Stimulated activated CD4-positive, alpha-beta T cell treated with anti-CD3 and anti-CD28 coated beads, Interleukin-4, amount 100 ng/mL, for 4 hours (primary cell): ENCODE results near the gene NSD1.
"Not testable (repeated sequence)": the region's sequence is repeated elsewhere in the genome, so short reads cannot be mapped to it uniquely, and the experiment has no call there.

Experiments used
- DNase-seq, 2 experiments: peaks; one replicate each; pipeline ENCODE4 v3.0.0-alpha.2; 2020

Gene NSD1

GRCh38 chr5:177131019-177131320 lies 2.6 kb upstream of the NSD1 start:
- DNase-seq: no peak

DNA sequence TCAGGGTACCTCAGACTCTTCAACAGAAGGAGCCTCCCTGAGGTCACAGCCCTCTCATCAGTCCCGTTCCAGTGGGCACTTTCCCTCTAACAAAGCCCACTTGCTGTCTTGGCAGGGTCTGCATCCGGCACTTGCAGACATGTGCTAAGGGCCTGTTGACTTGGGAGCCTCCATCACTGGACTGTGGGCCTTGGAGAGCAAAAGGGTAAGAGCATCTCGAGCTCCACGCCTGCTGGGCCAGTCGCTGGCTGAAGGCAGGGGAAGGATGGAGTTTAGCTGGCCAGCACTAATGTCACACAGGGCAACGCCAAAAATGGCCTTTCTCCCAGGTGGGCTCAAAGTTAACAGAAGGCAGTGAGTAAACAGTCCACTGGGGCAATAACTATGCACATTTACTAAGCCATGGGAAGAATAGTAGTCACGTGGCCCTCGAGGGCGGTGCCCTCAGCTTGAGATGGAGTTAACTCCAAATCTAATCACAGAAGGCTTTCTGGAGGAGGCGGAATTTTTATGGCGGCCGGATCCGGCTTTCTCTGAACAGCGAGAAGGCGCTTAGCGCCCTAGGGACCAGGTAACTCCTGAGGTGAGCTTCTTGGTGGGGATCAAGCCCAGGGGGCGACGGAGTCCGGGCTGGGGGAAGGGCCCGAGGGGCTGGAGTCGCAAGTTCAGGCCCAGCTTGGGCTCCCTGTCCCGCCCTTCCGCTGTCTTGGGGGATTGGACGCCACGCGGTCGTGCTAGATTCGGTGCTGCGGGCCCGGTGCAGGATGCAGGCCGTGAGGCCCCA lies 2.0 kb upstream of the NSD1 start:
- no peak for DNase-seq

DNA sequence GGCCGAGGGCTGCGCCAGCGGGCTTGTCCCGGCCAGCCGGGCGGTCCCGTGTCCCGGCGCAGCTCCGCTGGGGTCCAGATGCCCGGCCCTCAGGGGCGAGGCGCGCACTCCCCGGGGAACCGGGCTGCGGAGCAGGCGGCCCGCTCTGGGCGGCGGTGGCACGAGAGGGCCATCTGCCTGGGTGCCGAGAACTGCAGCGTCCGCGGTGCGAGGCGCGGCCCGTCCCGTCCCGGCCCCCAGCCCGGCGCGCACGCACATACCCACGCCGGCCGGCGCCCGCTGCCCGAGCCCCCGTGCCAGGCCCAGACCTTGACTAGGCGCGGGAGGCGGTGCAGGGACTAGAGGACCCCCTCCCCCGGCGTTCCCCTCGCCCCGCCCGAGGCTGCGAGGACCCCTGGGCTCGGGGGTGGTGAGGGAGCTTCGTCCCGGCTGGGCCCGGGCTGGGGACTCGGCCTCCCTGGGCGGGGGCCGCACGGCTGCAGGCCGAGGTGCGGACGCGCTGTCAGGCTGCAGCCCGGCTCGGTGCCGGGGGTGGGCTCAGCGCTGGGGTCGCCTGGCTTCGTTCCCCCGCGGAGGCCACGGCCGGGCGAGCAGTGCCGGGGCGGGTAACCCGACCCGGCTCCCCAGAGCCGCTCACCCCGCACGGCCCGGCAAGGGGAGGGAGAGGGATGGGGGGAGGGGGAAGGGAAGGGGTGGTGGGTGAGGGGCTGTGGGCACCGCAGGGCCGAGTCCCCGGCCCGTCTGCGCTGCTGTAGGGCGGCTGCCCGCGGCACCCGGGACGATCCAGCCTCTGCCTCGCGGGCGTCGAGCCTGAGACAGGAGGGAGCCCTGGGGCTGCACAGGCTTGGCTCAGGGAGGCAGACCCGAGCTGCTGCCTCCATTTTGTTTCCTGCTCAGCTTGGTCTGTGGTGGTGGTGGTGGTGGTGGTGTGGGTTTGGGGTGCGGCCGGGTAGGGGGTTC lies 1.2 kb upstream of the NSD1 start:
- peak in 1 of 2 experiments; percentile 30 for DNase-seq

GRCh38 chr5:177133853-177134696 lies 502 bp downstream of the NSD1 start:
- DNase-seq: peak; percentile 29 to 43

DNA sequence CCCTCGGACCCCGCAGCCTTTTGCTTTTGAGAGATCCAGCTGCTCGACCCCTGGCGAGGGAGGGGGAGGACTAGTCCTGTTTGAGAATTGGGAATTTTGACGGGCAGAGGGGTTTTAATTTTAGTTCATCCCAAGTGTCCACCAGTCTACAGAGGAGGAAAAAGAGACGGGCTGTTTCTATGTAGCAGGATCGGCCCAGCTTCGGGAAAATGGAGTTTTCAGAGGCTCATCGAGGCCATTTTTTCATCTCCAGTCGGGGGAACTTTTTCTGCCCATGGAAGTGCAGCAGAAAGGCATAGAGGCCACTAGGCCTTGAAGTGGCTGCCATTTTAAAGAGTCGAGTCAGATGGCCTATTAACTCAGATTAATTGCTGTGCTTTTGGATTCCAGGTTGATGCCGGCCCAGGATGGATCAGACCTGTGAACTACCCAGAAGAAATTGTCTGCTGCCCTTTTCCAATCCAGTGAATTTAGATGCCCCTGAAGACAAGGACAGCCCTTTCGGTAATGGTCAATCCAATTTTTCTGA lies 1.2 kb downstream of the NSD1 start:
- DNase-seq: no peak

- DNase-seq: no peak
Measured at GRCh38 chr5:177140312-177140711, 6.7 kb downstream of the NSD1 start.

DNA sequence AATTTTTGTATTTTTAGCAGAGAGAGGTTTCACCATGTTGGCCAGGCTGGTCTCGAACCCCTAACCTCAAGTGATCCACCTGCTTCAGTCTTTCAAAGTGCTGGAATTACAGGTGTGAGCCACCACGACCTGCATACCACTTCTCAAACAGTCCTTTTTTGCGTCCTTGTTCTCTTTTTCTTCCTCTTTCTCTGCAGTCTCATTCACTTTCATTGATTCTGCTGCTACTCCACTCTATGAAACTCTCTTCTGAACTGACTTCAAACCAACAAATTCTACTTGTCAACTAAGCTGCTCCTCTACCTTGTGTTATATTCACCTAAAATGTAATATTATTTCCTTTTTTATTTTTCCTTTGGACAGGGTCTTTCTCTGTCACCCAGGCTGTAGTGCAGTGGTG lies 7.9 kb downstream of the NSD1 start:
- no peak for DNase-seq

GRCh38 chr5:177142098-177142611 lies 8.6 kb downstream of the NSD1 start:
- no peak for DNase-seq

GRCh38 chr5:177142778-177143177 lies 9.2 kb downstream of the NSD1 start:
- no peak for DNase-seq

- no peak for DNase-seq
Measured at GRCh38 chr5:177146891-177147638, 13.5 kb downstream of the NSD1 start.

- not testable (repeated sequence) for DNase-seq
Measured at GRCh38 chr5:177150061-177150460, 16.5 kb downstream of the NSD1 start.

GRCh38 chr5:177154003-177154643 lies 20.6 kb downstream of the NSD1 start:
- DNase-seq: no peak

DNA sequence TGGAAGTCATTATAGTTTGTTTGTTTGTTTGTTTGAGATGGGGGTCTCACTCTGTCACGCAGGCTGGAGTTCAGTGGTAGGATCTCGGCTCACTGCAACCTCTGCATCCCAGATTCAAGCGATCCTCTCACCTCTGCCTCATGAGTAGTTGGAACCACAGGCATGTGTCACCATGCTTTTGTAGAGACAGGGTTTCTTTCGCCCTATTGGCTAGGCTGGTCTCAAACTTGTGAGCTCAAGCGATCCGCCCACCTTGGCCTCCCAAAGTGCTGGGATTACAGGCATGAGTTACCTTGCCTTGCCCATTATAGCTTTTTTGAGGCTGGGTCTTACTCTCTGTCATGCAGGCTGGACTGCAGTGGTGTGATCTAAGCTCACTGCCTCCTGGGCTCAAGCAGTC lies 28.8 kb downstream of the NSD1 start:
- no peak for DNase-seq

DNA sequence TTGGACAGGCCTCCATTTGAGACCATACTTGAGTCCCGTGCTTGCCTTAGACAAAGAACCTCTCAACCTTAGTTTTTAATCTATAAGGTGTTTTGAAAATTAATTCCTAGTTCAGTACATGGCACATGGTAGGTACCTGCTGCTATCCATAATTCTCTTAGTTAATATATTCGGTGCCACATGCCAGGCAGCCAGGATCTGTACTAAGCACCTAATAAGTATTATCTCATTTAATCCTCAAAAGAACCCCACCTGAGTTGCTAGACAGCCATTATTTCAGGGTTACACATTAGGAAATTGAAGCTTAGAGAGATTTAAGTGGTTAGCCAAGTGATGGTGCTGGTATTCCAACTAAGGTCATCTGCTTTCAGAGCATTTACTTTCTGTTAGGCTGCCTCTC lies 29.9 kb downstream of the NSD1 start:
- DNase-seq: no peak

DNA sequence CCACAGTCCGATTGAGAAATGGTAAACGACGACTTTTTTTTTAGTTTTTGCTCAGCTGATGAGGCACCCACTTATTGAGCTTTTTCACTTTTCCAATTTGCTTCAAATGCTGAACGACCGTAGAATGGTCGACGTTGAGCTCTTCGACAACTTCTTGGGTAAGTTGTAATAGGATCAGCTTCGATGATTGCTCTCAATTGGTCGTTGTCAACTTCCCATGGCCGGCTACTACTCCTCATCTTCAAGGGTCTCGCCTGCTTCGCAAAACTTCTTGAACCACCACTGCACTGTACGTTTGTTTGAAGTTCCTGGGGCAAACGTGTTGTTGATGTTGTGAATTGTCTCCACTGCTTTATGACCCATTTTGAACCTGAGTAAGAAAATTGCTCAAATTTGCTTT lies 35.7 kb downstream of the NSD1 start:
- no peak for DNase-seq

GRCh38 chr5:177171961-177172360 lies 38.4 kb downstream of the NSD1 start:
- no peak for DNase-seq

GRCh38 chr5:177175336-177175735 lies 41.8 kb downstream of the NSD1 start:
- no peak for DNase-seq

- no peak for DNase-seq
Measured at GRCh38 chr5:177176175-177176711, 42.7 kb downstream of the NSD1 start.

GRCh38 chr5:177177847-177178437 lies 44.4 kb downstream of the NSD1 start:
- not testable (repeated sequence) for DNase-seq

- no peak for DNase-seq
Measured at GRCh38 chr5:177178733-177179304, 45.2 kb downstream of the NSD1 start.
